A673 (cell line): ENCODE data around the gene RPL10A.

Source experiments
- EZH2 ChIP-seq: fragments of 200-600 bp; sonication (generic); IDR thresholded peaks from 2 replicates; pipeline ENCODE4 v1.6.1; 2017; ENCODE audit warnings: borderline replicate concordance, low read depth, mild to moderate bottlenecking, mixed read lengths, antibody characterized with exemption, low read length; ENCODE audit not compliant: poor library complexity, severe bottlenecking
- TF ChIP-seq, protein P1 (sequence below): fragments of 300-800, 200-600 bp; sonication (generic); conservative IDR thresholded peaks from 2 replicates; pipeline ENCODE4 v1.5.1; 2017; ENCODE audit warnings: low read depth, mild to moderate bottlenecking, antibody characterized with exemption, low read length, moderate library complexity, mixed read lengths

- TF ChIP-seq EZH2 = no peak
- TF ChIP-seq, protein P1, sequence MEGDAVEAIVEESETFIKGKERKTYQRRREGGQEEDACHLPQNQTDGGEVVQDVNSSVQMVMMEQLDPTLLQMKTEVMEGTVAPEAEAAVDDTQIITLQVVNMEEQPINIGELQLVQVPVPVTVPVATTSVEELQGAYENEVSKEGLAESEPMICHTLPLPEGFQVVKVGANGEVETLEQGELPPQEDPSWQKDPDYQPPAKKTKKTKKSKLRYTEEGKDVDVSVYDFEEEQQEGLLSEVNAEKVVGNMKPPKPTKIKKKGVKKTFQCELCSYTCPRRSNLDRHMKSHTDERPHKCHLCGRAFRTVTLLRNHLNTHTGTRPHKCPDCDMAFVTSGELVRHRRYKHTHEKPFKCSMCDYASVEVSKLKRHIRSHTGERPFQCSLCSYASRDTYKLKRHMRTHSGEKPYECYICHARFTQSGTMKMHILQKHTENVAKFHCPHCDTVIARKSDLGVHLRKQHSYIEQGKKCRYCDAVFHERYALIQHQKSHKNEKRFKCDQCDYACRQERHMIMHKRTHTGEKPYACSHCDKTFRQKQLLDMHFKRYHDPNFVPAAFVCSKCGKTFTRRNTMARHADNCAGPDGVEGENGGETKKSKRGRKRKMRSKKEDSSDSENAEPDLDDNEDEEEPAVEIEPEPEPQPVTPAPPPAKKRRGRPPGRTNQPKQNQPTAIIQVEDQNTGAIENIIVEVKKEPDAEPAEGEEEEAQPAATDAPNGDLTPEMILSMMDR = no peak
These were observed 16.6 kb upstream of the RPL10A start for GRCh38 chr6:35451354-35452182.
